HG02970 (cell line): ENCODE results near the gene UBAC2.
"Not testable (repeated sequence)": the region's sequence is repeated elsewhere in the genome, so short reads cannot be mapped to it uniquely, and the experiment has no call there.

Source experiments
- ATAC-seq: cut with Tn5 transposase; IDR thresholded peaks from one replicate; pipeline ENCODE4 v1.9.1; 2021; ENCODE audit warnings: mild to moderate bottlenecking, moderate library complexity, moderate number of reproducible peaks; ENCODE audit not compliant: unreplicated experiment, low FRiP score

Gene UBAC2

GRCh38 chr13:99405966-99406365 lies 205.3 kb downstream of the UBAC2 start:
- no peak for ATAC-seq

- ATAC-seq: no peak
Measured at GRCh38 chr13:99406799-99407201, 206.1 kb downstream of the UBAC2 start.

- ATAC-seq: no peak
Measured at GRCh38 chr13:99407906-99408702, 207.4 kb downstream of the UBAC2 start.

GRCh38 chr13:99408703-99409000 lies 208.0 kb downstream of the UBAC2 start:
- ATAC-seq: no peak

GRCh38 chr13:99409461-99410083 lies 208.9 kb downstream of the UBAC2 start:
- ATAC-seq: not testable (repeated sequence)

DNA sequence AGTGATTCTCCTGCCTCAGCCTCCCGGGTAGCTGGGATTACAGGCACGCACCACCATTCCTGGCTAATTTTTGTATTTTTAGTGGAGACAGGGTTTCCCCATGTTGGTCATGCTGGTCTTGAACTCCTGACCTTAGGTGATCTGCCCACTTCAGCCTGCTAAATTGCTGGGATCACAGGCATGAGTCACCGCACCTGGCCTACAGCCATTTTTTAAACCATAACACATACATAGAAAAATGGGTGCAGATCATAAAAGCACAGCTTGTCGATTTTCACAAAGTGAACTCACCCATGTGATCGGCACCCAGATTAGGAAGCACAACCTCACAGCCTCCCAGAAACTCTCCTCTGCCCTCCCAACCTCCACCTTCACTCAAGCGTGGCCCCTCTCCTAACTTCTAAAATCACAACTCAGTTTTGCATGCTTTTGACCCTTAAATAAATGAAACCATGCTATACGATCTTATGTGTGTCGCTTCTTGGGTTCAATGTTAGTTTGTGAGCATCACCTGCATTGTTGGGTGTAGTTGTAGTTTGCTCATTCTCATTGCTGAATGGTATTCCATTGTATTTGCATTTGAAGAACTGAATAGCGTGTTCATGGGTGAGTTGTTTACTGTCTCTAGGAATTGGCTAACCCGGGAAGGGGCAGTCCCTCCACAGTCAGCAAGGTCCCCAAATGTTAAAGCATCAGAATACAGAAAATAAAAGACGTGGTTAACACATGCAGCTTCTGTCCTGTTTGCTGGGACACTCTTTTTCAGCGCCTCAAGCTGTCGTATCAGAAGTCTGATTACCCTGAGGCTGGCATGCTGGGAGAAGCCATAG lies 210.2 kb downstream of the UBAC2 start:
- ATAC-seq: not testable (repeated sequence)

DNA sequence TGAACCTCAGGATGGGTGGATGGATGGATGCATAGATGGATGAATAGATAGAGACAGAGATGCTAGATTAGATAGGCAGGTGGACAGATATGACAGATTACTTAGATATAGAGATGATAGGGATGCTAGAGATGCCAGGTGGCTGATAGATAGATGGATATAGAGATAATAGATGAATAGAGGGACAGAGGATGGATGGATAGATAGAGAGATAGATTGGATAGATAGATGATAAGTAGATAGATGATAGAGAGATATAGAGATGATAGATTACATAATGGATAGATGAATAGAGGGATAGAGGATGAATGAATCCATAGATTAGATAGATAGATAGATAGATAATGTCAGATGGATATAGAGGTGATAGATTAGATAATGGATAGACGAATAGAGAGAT lies 212.2 kb downstream of the UBAC2 start:
- ATAC-seq: no peak

DNA sequence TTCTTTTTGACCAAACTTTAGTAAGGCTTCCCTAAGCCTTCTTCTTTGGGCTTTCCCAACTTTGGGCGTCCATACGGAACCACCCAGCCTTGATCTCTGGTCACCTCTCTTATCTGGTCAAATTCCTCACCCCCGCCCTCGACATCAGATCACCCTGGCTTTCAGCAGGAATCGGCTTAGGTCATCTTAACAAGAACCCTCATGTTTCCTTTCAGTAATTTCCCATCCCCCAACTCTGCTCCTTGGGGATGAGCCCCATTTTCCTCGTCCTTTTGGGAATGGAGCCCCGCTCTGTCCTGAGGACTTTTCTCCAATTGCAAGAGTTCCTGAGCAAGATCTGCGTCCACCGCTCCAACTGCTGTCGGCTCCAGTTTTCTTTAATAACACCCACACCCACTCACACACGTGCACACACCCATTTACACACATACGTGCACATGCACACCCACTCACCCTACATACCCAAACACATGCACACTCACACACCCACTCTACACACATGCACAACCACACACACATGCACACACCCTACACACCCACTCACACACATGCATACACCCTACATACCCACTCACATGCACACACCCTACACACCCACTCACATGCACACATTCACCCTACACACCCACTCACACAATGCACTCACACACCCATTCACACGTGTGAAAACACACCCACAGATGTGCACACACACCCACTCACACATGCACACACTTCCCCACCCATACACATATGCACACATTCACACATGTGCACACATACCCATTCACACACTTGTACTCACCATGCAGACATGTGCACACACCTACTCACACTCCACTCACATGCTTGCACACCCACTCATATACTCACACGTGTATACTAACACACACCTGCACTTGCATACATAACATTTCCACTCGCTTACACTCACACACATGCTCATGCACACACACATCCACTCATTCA lies 213.7 kb downstream of the UBAC2 start:
- no peak for ATAC-seq

- no peak for ATAC-seq
Measured at GRCh38 chr13:99415014-99415650, 214.5 kb downstream of the UBAC2 start.

DNA sequence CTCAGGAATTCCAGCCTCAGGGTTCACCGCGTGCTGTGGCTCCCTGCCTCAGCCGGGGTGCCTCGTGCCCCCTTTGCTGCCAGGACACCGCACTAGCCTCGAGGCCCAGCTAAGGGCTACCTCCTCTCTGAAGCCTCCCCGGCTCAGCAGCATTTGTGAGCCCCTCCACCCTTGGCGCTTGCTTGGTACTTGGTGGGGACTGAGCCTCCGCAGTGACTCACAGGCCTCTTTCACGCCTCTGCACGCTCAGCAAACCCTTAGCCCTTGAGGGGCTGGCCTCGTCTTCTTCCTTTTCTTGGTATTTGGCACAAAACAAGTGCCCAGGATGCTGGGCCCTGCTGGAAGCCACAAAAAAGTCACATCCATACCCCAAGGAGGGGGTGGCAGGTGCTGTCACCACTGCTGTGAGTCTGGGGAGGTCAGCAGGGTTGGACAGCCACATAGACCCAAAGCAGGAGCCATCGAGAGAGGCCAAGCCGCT lies 215.2 kb downstream of the UBAC2 start:
- no peak for ATAC-seq

GRCh38 chr13:99416411-99417121 lies 215.9 kb downstream of the UBAC2 start:
- ATAC-seq: no peak

DNA sequence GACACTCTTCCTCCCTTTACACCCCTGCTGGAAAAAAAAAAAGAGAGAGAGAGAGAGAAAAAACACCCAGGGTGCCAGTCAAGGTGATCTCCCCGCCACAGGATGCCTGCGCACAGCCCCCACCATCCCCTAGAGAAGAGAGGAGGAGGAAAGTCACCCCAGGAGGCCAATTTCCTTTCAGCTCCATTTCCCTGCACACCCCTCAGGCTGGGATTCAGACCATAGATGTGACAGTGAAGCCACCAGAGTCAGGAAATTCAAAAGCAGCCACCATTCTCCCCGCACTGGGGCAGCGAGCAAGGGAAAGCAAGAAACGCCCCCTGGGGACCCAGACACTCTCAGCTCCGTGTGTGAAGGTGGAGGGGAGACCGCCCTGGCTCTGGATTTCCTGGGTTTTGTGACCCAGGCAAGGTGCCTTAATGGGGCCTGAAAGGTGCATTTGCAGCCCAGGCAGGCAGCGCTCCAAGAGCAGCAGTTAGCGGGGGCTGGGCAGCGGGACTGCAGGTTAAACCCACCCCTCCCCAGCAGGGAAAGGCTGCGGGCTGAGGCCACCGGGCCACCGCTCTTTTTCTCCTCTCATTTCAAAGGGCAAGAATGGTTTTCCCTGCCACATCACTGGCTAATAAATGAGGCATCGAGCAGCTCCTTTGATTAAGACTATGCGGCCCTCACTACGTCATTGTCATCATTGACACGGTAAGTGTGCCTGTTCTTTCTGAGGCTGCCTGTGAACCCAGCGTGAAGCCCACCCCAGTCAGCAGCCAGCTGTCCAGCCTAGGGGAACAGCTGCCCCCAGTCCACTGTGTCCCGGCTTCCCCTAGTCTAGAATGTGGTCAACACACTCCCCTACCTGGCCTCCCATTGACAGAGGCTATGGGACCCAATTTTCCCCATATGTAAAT lies 216.8 kb downstream of the UBAC2 start:
- ATAC-seq: no peak

GRCh38 chr13:99418103-99418842 lies 217.6 kb downstream of the UBAC2 start:
- no peak for ATAC-seq

- no peak for ATAC-seq
Measured at GRCh38 chr13:99418843-99419140, 218.1 kb downstream of the UBAC2 start.

DNA sequence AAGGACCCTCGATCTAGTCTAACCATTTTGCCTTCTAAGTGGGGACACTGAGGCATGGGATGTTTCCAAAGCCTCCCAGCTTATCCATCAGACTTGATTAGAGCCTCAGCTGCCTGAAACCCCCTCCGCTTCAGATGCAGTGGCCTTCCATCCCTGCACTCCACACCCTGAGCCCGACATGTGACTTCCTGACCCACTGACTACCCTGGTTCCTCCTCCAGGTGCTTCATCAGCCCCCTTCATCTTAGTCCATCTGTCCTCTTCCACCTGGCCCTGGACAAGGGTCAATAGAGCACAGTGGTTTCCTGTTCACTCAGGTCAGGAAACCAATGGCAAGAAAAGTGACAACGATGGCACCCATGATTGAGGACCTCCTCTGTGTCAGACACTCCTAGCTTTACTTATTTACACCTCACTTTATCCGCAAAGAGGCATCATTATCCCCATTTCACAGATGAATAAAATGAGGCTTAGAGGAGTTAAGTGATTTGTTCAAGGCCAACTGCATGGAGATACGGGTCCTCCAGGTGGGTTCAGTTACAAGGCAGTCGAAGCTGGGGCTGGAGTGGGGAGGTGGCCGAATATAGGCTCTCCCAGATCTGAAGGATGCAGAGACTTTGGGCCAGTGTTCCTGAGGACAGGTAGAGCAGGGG lies 219.1 kb downstream of the UBAC2 start:
- no peak for ATAC-seq

DNA sequence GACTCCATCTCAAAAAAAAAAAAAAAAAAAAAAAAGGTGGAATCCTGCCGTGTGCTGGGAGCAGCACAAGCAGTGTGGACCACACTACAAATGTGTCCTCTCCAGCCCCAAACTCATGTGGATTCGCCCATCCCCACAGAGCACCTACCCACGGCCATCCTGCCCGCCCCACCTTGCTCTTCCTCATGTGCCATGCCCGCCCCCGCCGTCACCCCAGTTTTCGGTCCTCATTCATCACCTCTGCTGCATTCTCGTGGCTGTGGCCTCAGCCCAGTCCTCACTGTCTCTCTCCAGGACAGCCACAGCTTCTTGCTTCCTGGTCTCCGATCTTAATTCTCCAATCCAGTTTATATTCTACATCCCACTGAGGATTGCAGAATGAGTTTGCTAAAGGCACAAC lies 220.6 kb downstream of the UBAC2 start:
- no peak for ATAC-seq
